Endothelial cell of umbilical vein (primary cell): ENCODE measurements around the gene IDNK. TPM values are rescaled to one million over a fixed set of nuclear protein-coding genes. Genes with fewer than 3 reads are reported as not detected.

Experiments
- BruUV-seq: library from RNA; stranded (reverse); fragments of 400-500 nt; replicated peaks from 2 replicates; lab custom pipeline; 2021; lab: Mats Ljungman, UMichigan
- CTCF ChIA-PET: fragments of 300-600, 350-600 bp; sonication (Branson Sonifier 250); formaldehyde crosslinking; loops from one replicate; lab custom pipeline; 2021; ENCODE audit warnings: antibody characterized with exemption, inconsistent platforms; lab: Charles Lee
- POLR2A ChIA-PET: fragments of 300-600, 350-600 bp; sonication (Branson Sonifier 250); formaldehyde crosslinking; loops from one replicate; lab custom pipeline; 2021; ENCODE audit warnings: antibody characterized with exemption, inconsistent platforms; lab: Charles Lee
- DNase-seq: peaks from one replicate; pipeline ENCODE4 v3.0.0-alpha.2; 2011; ENCODE audit warnings: low read depth, low spot score
- FAIRE-seq: peaks from 2 replicates; lab custom pipeline; 2011; peaks lifted over from hg19 to GRCh38; lab: Jason Lieb, UNC
- H2AFZ ChIP-seq: 2 replicates; pipeline ENCODE4 v1.6.0; 2012; ENCODE audit warnings: low read depth, low read length, control low read depth, inconsistent platforms
- H3K27ac ChIP-seq: 2 replicates; pipeline ENCODE4 v1.5.1; 2011; ENCODE audit warnings: low read depth, mild to moderate bottlenecking, control low read depth, low read length, moderate library complexity; ENCODE audit not compliant: insufficient read depth
- H3K27me3 ChIP-seq, 2 experiments: 2 replicates each; pipeline versions ENCODE4 v1.6.0 to v1.6.1; 2011; ENCODE audit warnings: low read length in 2 of 2, mixed read lengths in 1 of 2; ENCODE audit not compliant: control insufficient read depth in 2 of 2, insufficient read depth in 2 of 2
- H3K36me3 ChIP-seq, 2 experiments: 2 replicates in 1 of 2; 3 replicates in 1 of 2; pipeline ENCODE4 v1.5.1; 2011; ENCODE audit warnings: low read length in 2 of 2, mild to moderate bottlenecking in 1 of 2, moderate library complexity in 1 of 2; ENCODE audit not compliant: control insufficient read depth in 2 of 2, insufficient read depth in 2 of 2; ENCODE audit errors: extremely low read depth in 1 of 2
- H3K4me1 ChIP-seq: 3 replicates; pipeline ENCODE4 v1.5.1; 2011; ENCODE audit warnings: mild to moderate bottlenecking, low read length; ENCODE audit not compliant: control insufficient read depth, insufficient read depth; ENCODE audit errors: extremely low read depth
- H3K4me2 ChIP-seq: 2 replicates; pipeline ENCODE4 v1.6.1; 2011; ENCODE audit warnings: low read length, control low read depth, mixed read lengths; ENCODE audit not compliant: insufficient read depth
- H3K4me3 ChIP-seq, 3 experiments: fragments of 200-600 bp in 1 of 3; sonication (generic), shearing (Covaris generic) in 1 of 3; replicated peaks in 1 of 3; 2 replicates each; pipeline ENCODE4 v1.5.1; 2011 to 2016; ENCODE audit warnings: control low read depth in 3 of 3, low read length in 3 of 3, mild to moderate bottlenecking in 2 of 3, inconsistent platforms in 1 of 3, low read depth in 1 of 3, moderate library complexity in 1 of 3; ENCODE audit not compliant: insufficient read depth in 1 of 3
- H3K79me2 ChIP-seq: 2 replicates; pipeline ENCODE4 v1.6.0; 2012; ENCODE audit warnings: low read length, inconsistent platforms; ENCODE audit not compliant: control insufficient read depth, insufficient read depth
- H3K9ac ChIP-seq: replicated peaks from 2 replicates; pipeline ENCODE3; 2011; ENCODE audit warnings: low read length, control low read depth; ENCODE audit not compliant: insufficient read depth; ENCODE audit errors: extremely low read depth
- H3K9me1 ChIP-seq: replicated peaks from 3 replicates; pipeline ENCODE4 v1.6.0; 2011; ENCODE audit warnings: mild to moderate bottlenecking, low read length; ENCODE audit not compliant: control insufficient read depth, insufficient read depth; ENCODE audit errors: extremely low read depth
- H3K9me3 ChIP-seq: replicated peaks from 2 replicates; pipeline ENCODE4 v1.5.1; 2012; ENCODE audit warnings: low read length, inconsistent platforms; ENCODE audit not compliant: control insufficient read depth, insufficient read depth
- H4K20me1 ChIP-seq: replicated peaks from 2 replicates; pipeline ENCODE3; 2011; ENCODE audit warnings: mild to moderate bottlenecking, low read length; ENCODE audit not compliant: control insufficient read depth, insufficient read depth; ENCODE audit errors: extremely low read depth
- FOS ChIP-seq: IDR thresholded peaks from 2 replicates; pipeline ENCODE4 v1.6.1; 2011; ENCODE audit warnings: mild to moderate bottlenecking, low read length, moderate library complexity, borderline replicate concordance; ENCODE audit not compliant: insufficient read depth
- GATA2 ChIP-seq: IDR thresholded peaks from 2 replicates; pipeline ENCODE4 v1.7.0; 2011; ENCODE audit warnings: low read depth, mild to moderate bottlenecking, moderate library complexity, mixed read lengths, low read length; ENCODE audit not compliant: insufficient read length, insufficient read depth
- JUN ChIP-seq: IDR thresholded peaks from 2 replicates; pipeline ENCODE4 v1.6.1; 2011; ENCODE audit warnings: borderline replicate concordance, low read depth; ENCODE audit not compliant: insufficient read length, insufficient read depth
- MYC ChIP-seq: IDR thresholded peaks from one replicate; pipeline ENCODE4 v1.6.1; 2011; ENCODE audit warnings: mild to moderate bottlenecking, low read depth, low read length
- POLR2A ChIP-seq: IDR thresholded peaks from 2 replicates; pipeline ENCODE4 v1.6.1; 2012; ENCODE audit warnings: low read depth, mild to moderate bottlenecking, control low read depth, low read length
- POLR2AphosphoS5 ChIP-seq: IDR thresholded peaks from 2 replicates; pipeline ENCODE4 v1.6.1; 2012; ENCODE audit warnings: low read depth, mild to moderate bottlenecking, control low read depth, low read length, moderate library complexity; ENCODE audit not compliant: insufficient read depth
- dilution Hi-C: fragments of 300-500 bp; cut with MboI; formaldehyde crosslinking; loops from one replicate; pipeline ENCODE4 v1.15.0; 2019; ENCODE audit warnings: low sequenced_read_pairs; ENCODE audit not compliant: extremely low pct_ligation_motif_present
- intact Hi-C: fragments of 100-400 bp; cut with micrococcal nuclease; formaldehyde crosslinking; loops from one replicate; pipeline ENCODE4 v1.10.0; 2022
- polyA plus RNA-seq, 4 experiments: library from polyadenylated mRNA; depleted of rRNA in 3 of 4; stranded (reverse) in 3 of 4; unstranded in 1 of 4; fragments of >200 nt; gene quantifications; 2 replicates each; pipeline versions ENCODE4 v1.2.1 to v1.2.3, GENCODE V29; 2011 to 2012; ENCODE audit warnings: missing spikeins in 1 of 4
- total RNA-seq: library from RNA; stranded (reverse); gene quantifications from 2 replicates; pipeline ENCODE4 v1.2.3, GENCODE V29; 2021
- TF ChIP-seq, protein P1 (sequence below), 2 donors: IDR thresholded peaks; 1 replicate in 1 of 2; 2 replicates in 1 of 2; pipeline ENCODE4 v1.5.1; 2011; ENCODE audit warnings: low read length in 2 of 2, mild to moderate bottlenecking in 2 of 2, moderate library complexity in 2 of 2, control low read depth in 1 of 2, inconsistent platforms in 1 of 2, low read depth in 1 of 2; ENCODE audit not compliant: insufficient read depth in 1 of 2; ENCODE audit errors: extremely low read depth in 1 of 2

The IDNK gene
- total and polyA plus RNA-seq, 2 donors (not counting 3 experiments of a cell fraction or from before 2014, with no cell fraction given) = 2.7 to 4.5 TPM

DNA sequence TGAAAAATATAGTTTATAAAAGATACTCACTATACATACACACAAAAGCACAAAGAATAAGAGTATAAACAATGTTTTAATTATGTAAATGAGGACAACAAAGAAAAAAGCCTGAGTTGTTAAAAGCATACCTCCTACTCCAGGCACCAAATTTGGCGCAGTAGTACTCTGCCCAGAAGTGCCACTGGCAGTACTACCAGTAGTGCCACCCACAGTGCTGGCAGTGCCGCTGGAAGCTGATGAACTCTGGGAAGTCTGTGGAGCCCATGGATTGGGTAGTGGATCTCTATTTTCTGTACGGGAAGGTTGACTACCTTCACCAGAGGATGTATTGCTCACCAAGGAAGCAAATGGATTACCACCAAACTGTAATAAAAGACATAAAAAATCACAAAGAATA lies 54.7 kb downstream of the IDNK start:
- Histone ChIP-seq H3K36me3 (peaks cover 15 to 33% of the 10 kb centered on the region in 2 experiments), H3K9ac (no peak overlapping the region), H3K4me1 (no peaks in the 10 kb centered on the region), H3K4me3 (no peak overlapping the region), H3K4me2 (no peak overlapping the region), H4K20me1 (no peaks in the 10 kb centered on the region), H2AFZ (no peak overlapping the region), H3K79me2 (peaks cover 78% of the 10 kb centered on the region), H3K27ac (no peak overlapping the region), H3K9me3 (no peaks in the 10 kb centered on the region), H3K9me1 (no peaks in the 10 kb centered on the region), H3K27me3 (no peaks in the 10 kb centered on the region)
- ChIA-PET CTCF (interaction anchor here (0.6 to 0.9 kb wide), 2 partner anchors 9 to 12 kb away, joined by 3 read pairs; no protein-coding TSS in a partner anchor), POLR2A (no interaction called here)
- FAIRE-seq = no peak
- intact Hi-C loops = no loop called here
- no TSS peak for BruUV-seq
- no peak for DNase-seq
- TF ChIP-seq POLR2AphosphoS5 = no peak
- TF ChIP-seq MYC = no peak
- no peak for TF ChIP-seq JUN
- TF ChIP-seq, protein P1, sequence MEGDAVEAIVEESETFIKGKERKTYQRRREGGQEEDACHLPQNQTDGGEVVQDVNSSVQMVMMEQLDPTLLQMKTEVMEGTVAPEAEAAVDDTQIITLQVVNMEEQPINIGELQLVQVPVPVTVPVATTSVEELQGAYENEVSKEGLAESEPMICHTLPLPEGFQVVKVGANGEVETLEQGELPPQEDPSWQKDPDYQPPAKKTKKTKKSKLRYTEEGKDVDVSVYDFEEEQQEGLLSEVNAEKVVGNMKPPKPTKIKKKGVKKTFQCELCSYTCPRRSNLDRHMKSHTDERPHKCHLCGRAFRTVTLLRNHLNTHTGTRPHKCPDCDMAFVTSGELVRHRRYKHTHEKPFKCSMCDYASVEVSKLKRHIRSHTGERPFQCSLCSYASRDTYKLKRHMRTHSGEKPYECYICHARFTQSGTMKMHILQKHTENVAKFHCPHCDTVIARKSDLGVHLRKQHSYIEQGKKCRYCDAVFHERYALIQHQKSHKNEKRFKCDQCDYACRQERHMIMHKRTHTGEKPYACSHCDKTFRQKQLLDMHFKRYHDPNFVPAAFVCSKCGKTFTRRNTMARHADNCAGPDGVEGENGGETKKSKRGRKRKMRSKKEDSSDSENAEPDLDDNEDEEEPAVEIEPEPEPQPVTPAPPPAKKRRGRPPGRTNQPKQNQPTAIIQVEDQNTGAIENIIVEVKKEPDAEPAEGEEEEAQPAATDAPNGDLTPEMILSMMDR (IDR thresholded peaks at IDR 0.05; ENCODE audit: extremely low read depth in 1 of 2, insufficient read depth in 1 of 2, low read depth in 1 of 2, low read length in 2 of 2) = no peak
- no peak for TF ChIP-seq FOS
- no peak for TF ChIP-seq POLR2A
- dilution Hi-C loops = no loop called here

- H3K4me3 ChIP-seq = no peak overlapping the region
- no peaks in the 10 kb centered on the region for H3K9me1 ChIP-seq
- no peaks in the 10 kb centered on the region for H4K20me1 ChIP-seq
- dilution Hi-C loops = no loop called here
- no peaks in the 10 kb centered on the region for H3K27me3 ChIP-seq
- H3K4me1 ChIP-seq = no peaks in the 10 kb centered on the region
- DNase-seq = no peak
- no peak overlapping the region for H3K9ac ChIP-seq
- peaks cover 10 to 30% of the 10 kb centered on the region in 2 experiments for H3K36me3 ChIP-seq
- no peaks in the 10 kb centered on the region for H3K9me3 ChIP-seq
- intact Hi-C loops = no loop called here
- TF ChIP-seq JUN = no peak
- no peak for TF ChIP-seq GATA2
- no peak overlapping the region for H2AFZ ChIP-seq
- H3K27ac ChIP-seq = no peak overlapping the region
- no peak for FAIRE-seq
- no TSS peak for BruUV-seq
- H3K79me2 ChIP-seq = peaks cover 82% of the 10 kb centered on the region
- POLR2A ChIA-PET = interaction anchor here (1.4 kb wide), 1 partner anchor 14 kb away, joined by 3 read pairs; no protein-coding TSS in a partner anchor
- no peak overlapping the region for H3K4me2 ChIP-seq
- CTCF ChIA-PET = interaction anchor here (1.0 to 1.8 kb wide), 2 partner anchors 11 to 60 kb away, joined by 4 to 5 read pairs; no protein-coding TSS in a partner anchor
Measured at GRCh38 chr9:83680233-83680632, 57.3 kb downstream of the IDNK start.
